A172 (cell line): ENCODE measurements around the gene GNAQ. TPM values are rescaled to one million over a fixed set of nuclear protein-coding genes. Genes with fewer than 3 reads are reported as not detected.
"Not testable (repeated sequence)": the region's sequence is repeated elsewhere in the genome, so short reads cannot be mapped to it uniquely, and the experiment has no call there.

ENCODE experiments used
- DNase-seq: peaks from one replicate; pipeline ENCODE4 v3.0.0-alpha.2; 2015; ENCODE audit warnings: low spot score
- total RNA-seq: library from RNA; depleted of rRNA; stranded (reverse); fragments of >200 nt; shearing (Covaris generic); gene quantifications from 2 replicates; pipeline ENCODE4 v1.2.3, GENCODE V29; 2014

The GNAQ gene
- total RNA-seq, 1 experiment from 2014 or later = 42.0 TPM

GRCh38 chr9:77877976-77878375, 153.6 kb downstream of the GNAQ start:
- no peak for DNase-seq

- no peak for DNase-seq
Observed at GRCh38 chr9:77876590-77876989, 155.0 kb downstream of the GNAQ start.

GRCh38 chr9:77876091-77876490, 155.5 kb downstream of the GNAQ start:
- DNase-seq = peak; percentile 37

- DNase-seq = no peak
Observed at GRCh38 chr9:77872863-77873262, 158.7 kb downstream of the GNAQ start.

GRCh38 chr9:77872177-77872576, 159.4 kb downstream of the GNAQ start:
- no peak for DNase-seq

- DNase-seq = no peak
Observed at GRCh38 chr9:77871483-77871882, 160.1 kb downstream of the GNAQ start.

GRCh38 chr9:77866878-77867277, 164.7 kb downstream of the GNAQ start:
- no peak for DNase-seq

GRCh38 chr9:77865385-77866047, 166.1 kb downstream of the GNAQ start:
- no peak for DNase-seq

GRCh38 chr9:77864211-77864889, 167.3 kb downstream of the GNAQ start:
- no peak for DNase-seq

- DNase-seq = not testable (repeated sequence)
Observed at GRCh38 chr9:77863638-77864037, 168.0 kb downstream of the GNAQ start.

GRCh38 chr9:77860953-77861352, 170.7 kb downstream of the GNAQ start:
- DNase-seq = not testable (repeated sequence)

GRCh38 chr9:77857513-77858259, 173.9 kb downstream of the GNAQ start:
- DNase-seq = no peak

GRCh38 chr9:77856615-77857014, 175.0 kb downstream of the GNAQ start:
- DNase-seq = no peak

GRCh38 chr9:77854916-77855311, 176.7 kb downstream of the GNAQ start:
- DNase-seq = no peak

- no peak for DNase-seq
Observed at GRCh38 chr9:77854258-77854915, 177.2 kb downstream of the GNAQ start.

GRCh38 chr9:77853716-77854115, 177.9 kb downstream of the GNAQ start:
- DNase-seq = no peak

GRCh38 chr9:77851882-77852595, 179.6 kb downstream of the GNAQ start:
- DNase-seq = no peak

- peak; percentile 71 for DNase-seq
Observed at GRCh38 chr9:77848897-77849296, 182.7 kb downstream of the GNAQ start.

GRCh38 chr9:77848404-77848803, 183.2 kb downstream of the GNAQ start:
- DNase-seq = no peak

- no peak for DNase-seq
Observed at GRCh38 chr9:77847626-77848025, 184.0 kb downstream of the GNAQ start.

GRCh38 chr9:77847059-77847499, 184.5 kb downstream of the GNAQ start:
- DNase-seq = peak; percentile 54

GRCh38 chr9:77844415-77844814, 187.2 kb downstream of the GNAQ start:
- DNase-seq = no peak
